Bronchial epithelial cell (primary cell): ENCODE results near the gene RBM26. TPM values are rescaled to one million over a fixed set of nuclear protein-coding genes. Genes with fewer than 3 reads are reported as not detected.

Experiments
- DNase-seq: peaks from one replicate; pipeline ENCODE4 v3.0.0-alpha.2; 2010; ENCODE audit warnings: low read depth
- FAIRE-seq: peaks from 2 replicates; lab custom pipeline; 2011; peaks lifted over from hg19 to GRCh38; lab: Jason Lieb, UNC
- H3K27me3 ChIP-seq: 2 replicates; pipeline ENCODE4 v1.5.1; 2011; ENCODE audit warnings: low read length; ENCODE audit not compliant: control insufficient read depth, insufficient read depth
- H3K36me3 ChIP-seq: 2 replicates; pipeline ENCODE4 v1.5.1; 2011; ENCODE audit warnings: low read length; ENCODE audit not compliant: control insufficient read depth, insufficient read depth
- H3K4me3 ChIP-seq: 2 replicates; pipeline ENCODE4 v1.5.1; 2011; ENCODE audit warnings: mild to moderate bottlenecking, low read depth, low read length, control low read depth
- CTCF ChIP-seq: IDR thresholded peaks from 2 replicates; pipeline ENCODE4 v1.5.1; 2011; ENCODE audit warnings: mild to moderate bottlenecking, moderate library complexity, low read length, control low read depth, inconsistent platforms; ENCODE audit not compliant: insufficient read depth, severe bottlenecking
- total RNA-seq: library from RNA; depleted of rRNA; stranded (reverse); fragments of >200 nt; gene quantifications from 2 replicates; pipeline ENCODE4 v1.2.1, GENCODE V29; 2014

The RBM26 gene
- total RNA-seq, 1 donor from 2014 or later: 13.7 TPM

GRCh38 chr13:79406597-79406908, 498 bp upstream of the RBM26 start:
- no peak for TF ChIP-seq CTCF
- Histone ChIP-seq H3K27me3 (no peaks in the 10 kb centered on the region), H3K36me3 (no peaks in the 10 kb centered on the region), H3K4me3 (peak overlapping the region; percentile 90)
- DNase-seq (no peak), FAIRE-seq (no peak)

DNA sequence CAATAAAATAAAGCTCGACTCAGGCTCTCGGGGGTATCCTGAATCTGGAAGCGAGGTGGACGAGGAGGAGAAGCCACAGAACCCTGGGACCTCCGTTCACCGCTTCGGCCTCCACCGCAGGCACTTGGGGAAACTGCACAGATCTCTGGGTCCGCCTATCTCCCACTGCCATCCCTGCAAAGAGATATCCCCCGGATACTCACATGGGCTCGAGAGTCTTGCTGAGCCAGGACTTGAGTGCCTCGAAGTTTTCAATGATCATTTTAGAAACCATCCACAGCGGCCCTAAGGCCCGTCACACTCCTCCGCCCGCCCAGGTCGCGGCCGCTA, 589 bp downstream of the RBM26 start:
- no peak for DNase-seq
- no peak for FAIRE-seq
- no peaks in the 10 kb centered on the region for H3K36me3 ChIP-seq
- H3K27me3 ChIP-seq: no peaks in the 10 kb centered on the region
- peak overlapping the region; percentile 90 for H3K4me3 ChIP-seq
- TF ChIP-seq CTCF: no peak

DNA sequence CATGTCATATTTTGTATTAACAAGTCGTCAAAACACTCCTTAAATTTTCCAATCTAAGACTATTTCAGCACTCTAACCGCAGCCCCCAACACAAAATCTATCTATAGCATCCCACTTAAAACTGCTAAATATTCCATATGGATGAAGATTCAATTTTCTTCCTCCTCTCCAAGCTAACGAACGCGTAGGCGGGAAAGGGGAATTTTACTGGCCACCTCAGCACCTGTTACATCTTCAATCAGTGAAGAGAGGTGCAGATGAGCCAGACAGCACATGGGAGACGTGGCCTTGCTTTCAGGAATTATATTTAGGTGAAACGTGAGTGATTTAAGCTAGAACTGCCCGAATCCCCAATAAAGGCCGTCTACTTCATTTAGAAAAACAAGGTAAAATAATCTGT, 1.1 kb downstream of the RBM26 start:
- peak; percentile 41 for DNase-seq
- peak overlapping the region; percentile 90 for H3K4me3 ChIP-seq
- FAIRE-seq: no peak
- no peak for TF ChIP-seq CTCF
- H3K27me3 ChIP-seq: no peaks in the 10 kb centered on the region
- no peaks in the 10 kb centered on the region for H3K36me3 ChIP-seq

- H3K4me3 ChIP-seq: peak overlapping the region; percentile 90
- FAIRE-seq: no peak
- no peaks in the 10 kb centered on the region for H3K36me3 ChIP-seq
- no peak for TF ChIP-seq CTCF
- no peaks in the 10 kb centered on the region for H3K27me3 ChIP-seq
- no peak for DNase-seq
Observed at GRCh38 chr13:79404361-79404760, 1.7 kb downstream of the RBM26 start.

GRCh38 chr13:79403113-79403512, 2.9 kb downstream of the RBM26 start:
- no peak for FAIRE-seq
- TF ChIP-seq CTCF: no peak
- Histone ChIP-seq H3K27me3 (no peaks in the 10 kb centered on the region), H3K4me3 (no peak overlapping the region), H3K36me3 (no peaks in the 10 kb centered on the region)
- no peak for DNase-seq

DNA sequence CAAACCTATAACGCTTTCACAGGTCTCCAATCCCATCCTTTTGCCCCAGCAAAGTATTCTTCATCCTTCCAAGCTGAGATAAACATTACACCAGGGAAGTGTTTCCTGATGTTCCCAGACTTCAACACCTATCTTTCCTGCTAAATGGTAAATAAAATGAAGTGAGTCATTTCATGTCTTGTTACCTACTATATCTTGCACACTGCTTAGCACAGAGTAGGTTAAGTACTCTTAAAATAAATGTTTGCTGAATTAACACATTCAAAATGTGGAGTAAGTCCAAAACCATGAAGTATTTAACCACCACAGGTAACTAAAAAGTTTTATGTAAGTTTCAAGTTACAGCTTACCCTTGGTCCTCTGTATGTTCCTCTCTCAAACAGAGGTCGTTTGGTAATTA, 3.4 kb downstream of the RBM26 start:
- no peak for TF ChIP-seq CTCF
- Histone ChIP-seq H3K27me3 (no peaks in the 10 kb centered on the region), H3K36me3 (no peaks in the 10 kb centered on the region), H3K4me3 (no peak overlapping the region)
- FAIRE-seq: no peak
- peak; percentile 53 for DNase-seq
